ENCODE results near the gene AP3S2. TPM values are rescaled to one million over a fixed set of nuclear protein-coding genes. Genes with fewer than 3 reads are reported as not detected.
"Not testable (repeated sequence)": the region's sequence is repeated elsewhere in the genome, so short reads cannot be mapped to it uniquely, and the experiment has no call there.

Gene AP3S2
- total RNA-seq, 1 donor from 2014 or later = 24.7 TPM

GRCh38 chr15:89899295-89899945 lies 5.6 kb upstream of the AP3S2 start:
- Mint-ChIP-seq H3K4me3 (no peak overlapping the region), H3K27ac (no peak overlapping the region)

GRCh38 chr15:89898614-89899294 lies 5.0 kb upstream of the AP3S2 start:
- no peak overlapping the region for H3K4me3 Mint-ChIP-seq
- peak; percentile 15 for DNase-seq (ENCODE audit: low spot score)
- no peaks in the 10 kb centered on the region for H3K9me3 Mint-ChIP-seq
- intact Hi-C loops (cut with micrococcal nuclease) = loop anchor here (1.0 to 10.0 kb wide), 4 partner anchors 173 to 1036 kb away; partner anchors contain the start of genes HDDC3 and UNC45A
- H3K36me3 Mint-ChIP-seq (ENCODE audit: low read depth) = peaks cover 3% of the 10 kb centered on the region
- no peak overlapping the region for H3K27ac Mint-ChIP-seq
- H3K4me1 Mint-ChIP-seq (ENCODE audit: low read depth) = peaks cover 7% of the 10 kb centered on the region
- peaks cover 10% of the 10 kb centered on the region for H3K27me3 Mint-ChIP-seq (ENCODE audit: insufficient read depth)

More at GRCh38 chr15:89899295-89899945, 5.6 kb upstream of the AP3S2 start:
- intact Hi-C loops (cut with micrococcal nuclease) = loop anchor here (10.0 kb wide), 2 partner anchors 405 to 1035 kb away; partner anchors contain the start of genes HDDC3 and UNC45A
- DNase-seq (ENCODE audit: low spot score) = no peak
- Mint-ChIP-seq H3K9me3 (no peaks in the 10 kb centered on the region), H3K27me3 (ENCODE audit: insufficient read depth) (peaks cover 10% of the 10 kb centered on the region), H3K36me3 (ENCODE audit: low read depth) (peaks cover 1% of the 10 kb centered on the region), H3K4me1 (ENCODE audit: low read depth) (peaks cover 2% of the 10 kb centered on the region)

GRCh38 chr15:89898146-89898545 lies 4.4 kb upstream of the AP3S2 start:
- H3K4me3 Mint-ChIP-seq = no peak overlapping the region
- H3K27ac Mint-ChIP-seq = no peak overlapping the region
- peaks cover 7% of the 10 kb centered on the region for H3K4me1 Mint-ChIP-seq (ENCODE audit: low read depth)
- peaks cover 10% of the 10 kb centered on the region for H3K27me3 Mint-ChIP-seq (ENCODE audit: insufficient read depth)
- no peak for DNase-seq (ENCODE audit: low spot score)
- intact Hi-C loops (cut with micrococcal nuclease) = loop anchor here (1.0 to 10.0 kb wide), 4 partner anchors 173 to 1037 kb away; partner anchors contain the start of genes HDDC3 and UNC45A
- H3K36me3 Mint-ChIP-seq (ENCODE audit: low read depth) = peaks cover 3% of the 10 kb centered on the region
- H3K9me3 Mint-ChIP-seq = no peaks in the 10 kb centered on the region

GRCh38 chr15:89893027-89893426 lies 767 bp downstream of the AP3S2 start:
- Mint-ChIP-seq H3K36me3 (ENCODE audit: low read depth) (peaks cover 16% of the 10 kb centered on the region), H3K9me3 (no peaks in the 10 kb centered on the region), H3K27ac (peak overlapping the region; percentile 94), H3K27me3 (ENCODE audit: insufficient read depth) (no peaks in the 10 kb centered on the region), H3K4me1 (ENCODE audit: low read depth) (peaks cover 43% of the 10 kb centered on the region), H3K4me3 (peak overlapping the region; percentile 97)
- intact Hi-C loops (cut with micrococcal nuclease) = loop anchor here (1.0 to 10.0 kb wide), 10 partner anchors 18 to 1042 kb away; partner anchors contain the start of genes GDPGP1, HDDC3, PEX11A and POLG
- no peak for DNase-seq (ENCODE audit: low spot score)

GRCh38 chr15:89888214-89888804 lies 5.5 kb downstream of the AP3S2 start:
- Mint-ChIP-seq H3K4me1 (ENCODE audit: low read depth) (peaks cover 36% of the 10 kb centered on the region), H3K27me3 (ENCODE audit: insufficient read depth) (no peaks in the 10 kb centered on the region), H3K4me3 (no peak overlapping the region), H3K27ac (peak overlapping the region; percentile 40), H3K9me3 (no peaks in the 10 kb centered on the region), H3K36me3 (ENCODE audit: low read depth) (peaks cover 22% of the 10 kb centered on the region)
- no peak for DNase-seq (ENCODE audit: low spot score)
- intact Hi-C loops (cut with micrococcal nuclease) = no loop called here

GRCh38 chr15:89885611-89886010 lies 8.2 kb downstream of the AP3S2 start:
- Mint-ChIP-seq H3K9me3 (no peaks in the 10 kb centered on the region), H3K36me3 (ENCODE audit: low read depth) (peaks cover 34% of the 10 kb centered on the region), H3K4me3 (no peak overlapping the region), H3K27ac (no peak overlapping the region), H3K27me3 (ENCODE audit: insufficient read depth) (no peaks in the 10 kb centered on the region), H3K4me1 (ENCODE audit: low read depth) (peaks cover 18% of the 10 kb centered on the region)
- DNase-seq (ENCODE audit: low spot score) = no peak
- intact Hi-C loops (cut with micrococcal nuclease) = no loop called here

- H3K27me3 Mint-ChIP-seq (ENCODE audit: insufficient read depth); H3K9me3 Mint-ChIP-seq; intact Hi-C loops (cut with micrococcal nuclease): not testable (repeated sequence)
Measured at GRCh38 chr15:89885179-89885578, 8.6 kb downstream of the AP3S2 start.

GRCh38 chr15:89883518-89883917 lies 10.3 kb downstream of the AP3S2 start:
- intact Hi-C loops (cut with micrococcal nuclease) = no loop called here
- no peak overlapping the region for H3K27ac Mint-ChIP-seq

More at GRCh38 chr15:89885179-89885578, 8.6 kb downstream of the AP3S2 start:
- Mint-ChIP-seq H3K4me1 (ENCODE audit: low read depth) (peaks cover 13% of the 10 kb centered on the region), H3K36me3 (ENCODE audit: low read depth) (peaks cover 34% of the 10 kb centered on the region)
- H3K27ac Mint-ChIP-seq; H3K4me3 Mint-ChIP-seq; DNase-seq (ENCODE audit: low spot score): not testable (repeated sequence)

GRCh38 chr15:89880727-89881126 lies 13.1 kb downstream of the AP3S2 start:
- H3K27ac Mint-ChIP-seq = peak overlapping the region; percentile 0
- no peaks in the 10 kb centered on the region for H3K27me3 Mint-ChIP-seq (ENCODE audit: insufficient read depth)
- DNase-seq (ENCODE audit: low spot score) = no peak
- intact Hi-C loops (cut with micrococcal nuclease) = no loop called here
- H3K36me3 Mint-ChIP-seq (ENCODE audit: low read depth) = peaks cover 32% of the 10 kb centered on the region
- no peaks in the 10 kb centered on the region for H3K9me3 Mint-ChIP-seq
- H3K4me3 Mint-ChIP-seq = no peak overlapping the region
- H3K4me1 Mint-ChIP-seq (ENCODE audit: low read depth) = no peaks in the 10 kb centered on the region

More at GRCh38 chr15:89883518-89883917, 10.3 kb downstream of the AP3S2 start:
- DNase-seq (ENCODE audit: low spot score) = no peak
- H3K27me3 Mint-ChIP-seq (ENCODE audit: insufficient read depth) = no peaks in the 10 kb centered on the region
- peaks cover 26% of the 10 kb centered on the region for H3K36me3 Mint-ChIP-seq (ENCODE audit: low read depth)
- H3K4me1 Mint-ChIP-seq (ENCODE audit: low read depth) = peaks cover 3% of the 10 kb centered on the region
- no peaks in the 10 kb centered on the region for H3K9me3 Mint-ChIP-seq
- H3K4me3 Mint-ChIP-seq = no peak overlapping the region

- no peak overlapping the region for H3K4me3 Mint-ChIP-seq
- no peak overlapping the region for H3K27ac Mint-ChIP-seq
- DNase-seq (ENCODE audit: low spot score) = no peak
- H3K36me3 Mint-ChIP-seq (ENCODE audit: low read depth) = peaks cover 30% of the 10 kb centered on the region
- intact Hi-C loops (cut with micrococcal nuclease) = loop anchor here (5.0 kb wide), 1 partner anchor 61 kb away; no protein-coding TSS in a partner anchor
- H3K4me1 Mint-ChIP-seq (ENCODE audit: low read depth) = peaks cover 5% of the 10 kb centered on the region
- no peaks in the 10 kb centered on the region for H3K27me3 Mint-ChIP-seq (ENCODE audit: insufficient read depth)
- H3K9me3 Mint-ChIP-seq = no peaks in the 10 kb centered on the region
Measured at GRCh38 chr15:89878323-89878722, 15.5 kb downstream of the AP3S2 start.

- Mint-ChIP-seq H3K4me1 (ENCODE audit: low read depth) (peaks cover 5% of the 10 kb centered on the region), H3K9me3 (no peaks in the 10 kb centered on the region), H3K4me3 (no peak overlapping the region), H3K36me3 (ENCODE audit: low read depth) (peaks cover 23% of the 10 kb centered on the region), H3K27me3 (ENCODE audit: insufficient read depth) (no peaks in the 10 kb centered on the region), H3K27ac (no peak overlapping the region)
- intact Hi-C loops (cut with micrococcal nuclease) = loop anchor here (5.0 kb wide), 1 partner anchor 60 kb away; no protein-coding TSS in a partner anchor
- no peak for DNase-seq (ENCODE audit: low spot score)
Measured at GRCh38 chr15:89877083-89877425, 16.7 kb downstream of the AP3S2 start.

GRCh38 chr15:89876396-89877082 lies 17.3 kb downstream of the AP3S2 start:
- H3K9me3 Mint-ChIP-seq = no peaks in the 10 kb centered on the region
- peaks cover 5% of the 10 kb centered on the region for H3K4me1 Mint-ChIP-seq (ENCODE audit: low read depth)
- H3K4me3 Mint-ChIP-seq = no peak overlapping the region
- H3K36me3 Mint-ChIP-seq (ENCODE audit: low read depth) = peaks cover 23% of the 10 kb centered on the region
- intact Hi-C loops (cut with micrococcal nuclease) = loop anchor here (5.0 kb wide), 1 partner anchor 59 kb away; no protein-coding TSS in a partner anchor
- DNase-seq (ENCODE audit: low spot score) = no peak
- H3K27ac Mint-ChIP-seq = no peak overlapping the region
- H3K27me3 Mint-ChIP-seq (ENCODE audit: insufficient read depth) = no peaks in the 10 kb centered on the region

Measured in activated T-helper 1 cell treated with anti-CD3 and anti-CD28 coated beads, Interleukin-12 subunit alpha, Interleukin-12 subunit beta, Interleukin-2, Interleukin-4 antibody, amounts not matched to agents 30 ng/mL and 10 ng/mL and 1 ng/mL, durations not matched to agents 14 hours and 24 hours and 36 hours (primary cell).